ENCODE results near the gene TFAP2C. TPM values are rescaled to one million over a fixed set of nuclear protein-coding genes. Genes with fewer than 3 reads are reported as not detected.

Gene TFAP2C
- 0.82 TPM for total RNA-seq (ENCODE audit: unreplicated experiment)
- long read RNA-seq, result 0 reads

- Mint-ChIP-seq H3K4me1 (ENCODE audit: unreplicated experiment) (peaks cover 15% of the 10 kb centered on the region), H3K27ac (ENCODE audit: unreplicated experiment) (no peak within 1 kb of the TSS), H3K9me3 (ENCODE audit: unreplicated experiment) (no peaks in the 10 kb centered on the region), H3K36me3 (ENCODE audit: low read depth, unreplicated experiment) (peaks cover 5% of the 10 kb centered on the region), H3K4me3 (ENCODE audit: unreplicated experiment) (peak within 1 kb of the TSS; percentile 84), H3K27me3 (ENCODE audit: unreplicated experiment) (peaks cover 22% of the 10 kb centered on the region)
- peak; percentile 50 for DNase-seq (ENCODE audit: low spot score)
- TF ChIP-seq, protein P1, sequence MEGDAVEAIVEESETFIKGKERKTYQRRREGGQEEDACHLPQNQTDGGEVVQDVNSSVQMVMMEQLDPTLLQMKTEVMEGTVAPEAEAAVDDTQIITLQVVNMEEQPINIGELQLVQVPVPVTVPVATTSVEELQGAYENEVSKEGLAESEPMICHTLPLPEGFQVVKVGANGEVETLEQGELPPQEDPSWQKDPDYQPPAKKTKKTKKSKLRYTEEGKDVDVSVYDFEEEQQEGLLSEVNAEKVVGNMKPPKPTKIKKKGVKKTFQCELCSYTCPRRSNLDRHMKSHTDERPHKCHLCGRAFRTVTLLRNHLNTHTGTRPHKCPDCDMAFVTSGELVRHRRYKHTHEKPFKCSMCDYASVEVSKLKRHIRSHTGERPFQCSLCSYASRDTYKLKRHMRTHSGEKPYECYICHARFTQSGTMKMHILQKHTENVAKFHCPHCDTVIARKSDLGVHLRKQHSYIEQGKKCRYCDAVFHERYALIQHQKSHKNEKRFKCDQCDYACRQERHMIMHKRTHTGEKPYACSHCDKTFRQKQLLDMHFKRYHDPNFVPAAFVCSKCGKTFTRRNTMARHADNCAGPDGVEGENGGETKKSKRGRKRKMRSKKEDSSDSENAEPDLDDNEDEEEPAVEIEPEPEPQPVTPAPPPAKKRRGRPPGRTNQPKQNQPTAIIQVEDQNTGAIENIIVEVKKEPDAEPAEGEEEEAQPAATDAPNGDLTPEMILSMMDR (IDR thresholded peaks at IDR 0.05; ENCODE audit: unreplicated experiment), result no peak
Measured at GRCh38 chr20:56628873-56629463, at the start of gene TFAP2C. TSS of gene TFAP2C (plus strand) at chr20:56629306. CDS start at chr20:56629545, 239 bp downstream.

DNA sequence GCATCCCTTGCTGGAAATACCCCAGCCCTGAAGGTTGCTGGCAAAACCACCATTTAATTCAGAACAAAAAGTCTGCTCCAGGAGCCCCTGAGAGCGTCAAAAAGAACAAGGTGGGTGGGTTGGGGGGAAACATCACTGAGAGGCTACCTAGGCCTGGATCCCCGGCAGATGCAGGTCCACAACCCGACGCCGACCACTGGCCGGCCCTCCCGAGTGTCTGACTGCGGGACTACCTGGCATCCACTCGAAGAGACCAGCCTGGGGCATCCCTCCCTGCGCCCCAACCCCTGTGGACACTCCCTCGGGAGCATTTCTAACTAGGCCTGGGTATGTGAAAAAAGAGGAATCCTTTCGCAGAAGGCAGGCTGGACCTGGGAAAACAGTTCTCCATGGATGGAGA, 48.9 kb upstream of the TFAP2C start:
- DNase-seq (ENCODE audit: low spot score), result no peak
- no peaks in the 10 kb centered on the region for H3K9me3 Mint-ChIP-seq (ENCODE audit: unreplicated experiment)
- TF ChIP-seq, protein P1 (IDR thresholded peaks at IDR 0.05; ENCODE audit: unreplicated experiment), result no peak
- no peak overlapping the region for H3K27ac Mint-ChIP-seq (ENCODE audit: unreplicated experiment)
- peaks cover 4% of the 10 kb centered on the region for H3K27me3 Mint-ChIP-seq (ENCODE audit: unreplicated experiment)
- no peaks in the 10 kb centered on the region for H3K4me1 Mint-ChIP-seq (ENCODE audit: unreplicated experiment)
- no peak overlapping the region for H3K4me3 Mint-ChIP-seq (ENCODE audit: unreplicated experiment)
- H3K36me3 Mint-ChIP-seq (ENCODE audit: low read depth, unreplicated experiment), result no peaks in the 10 kb centered on the region

DNA sequence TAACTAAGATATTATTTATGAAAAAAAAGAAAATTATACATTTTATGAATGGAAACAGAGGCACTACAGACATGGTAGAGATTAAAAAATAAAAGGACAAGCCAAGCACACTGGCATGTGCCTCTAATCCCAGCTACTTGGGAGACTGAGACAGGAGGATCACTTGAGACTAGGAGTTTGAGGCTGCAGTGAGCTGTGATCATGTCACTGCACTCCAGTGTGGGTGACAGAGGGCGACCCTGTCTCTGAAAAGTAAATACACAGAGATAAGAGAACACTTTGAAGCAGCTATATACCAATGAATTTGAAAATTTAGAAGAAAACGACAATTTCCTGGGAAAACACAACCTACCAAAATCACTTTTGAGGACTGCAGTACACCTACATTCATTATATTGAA, 47.4 kb upstream of the TFAP2C start:
- Mint-ChIP-seq H3K27ac (ENCODE audit: unreplicated experiment) (no peak overlapping the region), H3K27me3 (ENCODE audit: unreplicated experiment) (peaks cover 2% of the 10 kb centered on the region), H3K9me3 (ENCODE audit: unreplicated experiment) (no peaks in the 10 kb centered on the region), H3K4me1 (ENCODE audit: unreplicated experiment) (no peaks in the 10 kb centered on the region), H3K4me3 (ENCODE audit: unreplicated experiment) (no peak overlapping the region), H3K36me3 (ENCODE audit: low read depth, unreplicated experiment) (no peaks in the 10 kb centered on the region)
- TF ChIP-seq, protein P1 (IDR thresholded peaks at IDR 0.05; ENCODE audit: unreplicated experiment), result no peak
- DNase-seq (ENCODE audit: low spot score), result no peak

- H3K4me3 Mint-ChIP-seq (ENCODE audit: unreplicated experiment), result no peak overlapping the region
- H3K4me1 Mint-ChIP-seq (ENCODE audit: unreplicated experiment), result no peaks in the 10 kb centered on the region
- TF ChIP-seq, protein P1 (IDR thresholded peaks at IDR 0.05; ENCODE audit: unreplicated experiment), result no peak
Measured at GRCh38 chr20:56582542-56582941, 46.6 kb upstream of the TFAP2C start.

DNA sequence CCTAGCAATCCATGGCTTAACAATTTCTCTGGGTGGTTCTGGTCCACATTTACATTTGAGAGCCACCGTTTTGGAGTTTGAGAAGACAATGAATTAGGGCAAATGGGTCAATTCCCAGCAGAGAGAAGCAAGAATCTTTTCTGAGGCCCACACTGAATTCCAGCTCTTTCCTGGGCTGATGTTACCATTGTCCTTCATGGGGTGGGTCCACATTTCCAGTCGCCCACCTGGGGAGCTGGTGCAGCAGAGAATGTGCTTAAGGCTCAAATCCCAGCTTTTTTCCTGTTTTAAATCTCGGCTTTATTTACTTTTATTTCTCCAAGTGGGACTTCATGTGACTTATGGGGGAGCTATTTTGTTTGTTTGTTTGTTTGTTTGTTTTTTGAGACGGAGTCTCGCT, 44.2 kb upstream of the TFAP2C start:
- no peaks in the 10 kb centered on the region for H3K27me3 Mint-ChIP-seq (ENCODE audit: unreplicated experiment)

More at GRCh38 chr20:56582542-56582941, 46.6 kb upstream of the TFAP2C start:
- Mint-ChIP-seq H3K27me3 (ENCODE audit: unreplicated experiment) (peaks cover 2% of the 10 kb centered on the region), H3K36me3 (ENCODE audit: low read depth, unreplicated experiment) (no peaks in the 10 kb centered on the region), H3K9me3 (ENCODE audit: unreplicated experiment) (no peaks in the 10 kb centered on the region), H3K27ac (ENCODE audit: unreplicated experiment) (no peak overlapping the region)
- no peak for DNase-seq (ENCODE audit: low spot score)

More for the DNA sequence above, 44.2 kb upstream of the TFAP2C start:
- H3K27ac Mint-ChIP-seq (ENCODE audit: unreplicated experiment), result no peak overlapping the region
- H3K4me3 Mint-ChIP-seq (ENCODE audit: unreplicated experiment), result no peak overlapping the region
- H3K9me3 Mint-ChIP-seq (ENCODE audit: unreplicated experiment), result no peaks in the 10 kb centered on the region
- TF ChIP-seq, protein P1 (IDR thresholded peaks at IDR 0.05; ENCODE audit: unreplicated experiment), result no peak
- DNase-seq (ENCODE audit: low spot score), result no peak
- no peaks in the 10 kb centered on the region for H3K36me3 Mint-ChIP-seq (ENCODE audit: low read depth, unreplicated experiment)
- no peaks in the 10 kb centered on the region for H3K4me1 Mint-ChIP-seq (ENCODE audit: unreplicated experiment)
